Hair follicular keratinocyte (primary cell): ENCODE measurements around the gene MOG. TPM values are rescaled to one million over a fixed set of nuclear protein-coding genes. Genes with fewer than 3 reads are reported as not detected.

Experiments used
- total RNA-seq: library from RNA; depleted of rRNA; stranded (reverse); fragments of >200 nt; gene quantifications from 2 replicates; pipeline ENCODE4 v1.2.3, GENCODE V29; 2015

Gene MOG
- total RNA-seq, result not detected in 2 replicates

DNA sequence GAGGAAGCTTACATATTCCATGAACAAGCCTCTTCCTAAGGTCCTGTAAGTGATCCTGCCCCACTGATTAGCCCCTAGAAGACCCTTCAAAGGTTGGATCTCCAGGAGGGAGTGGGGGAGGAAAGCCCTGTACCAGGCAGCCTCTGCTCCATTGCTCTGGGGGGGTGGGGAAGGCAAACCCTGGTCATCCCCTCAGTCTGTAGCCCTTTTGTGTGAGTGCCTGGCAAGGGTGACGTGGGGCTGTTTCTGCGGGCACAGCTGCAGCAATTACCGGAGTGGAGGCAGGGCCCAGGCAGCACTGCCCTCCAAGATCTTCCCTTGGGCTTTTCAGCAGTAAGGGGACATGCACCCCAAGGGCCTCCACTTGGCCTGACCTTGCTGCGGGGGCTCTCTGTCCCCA is at the start of gene MOG:
TSS of gene MOG (plus strand) at position 295 of the 400 bp plus-strand sequence. CDS start 118 bp downstream, outside the sequence.

GRCh38 chr6:29632789-29633533 is 23.9 kb upstream of the MOG start, which contains the start of gene GABBR1:
TSS of gene GABBR1 (minus strand) at chr6:29633183. CDS start at chr6:29632385, 798 bp downstream.

DNA sequence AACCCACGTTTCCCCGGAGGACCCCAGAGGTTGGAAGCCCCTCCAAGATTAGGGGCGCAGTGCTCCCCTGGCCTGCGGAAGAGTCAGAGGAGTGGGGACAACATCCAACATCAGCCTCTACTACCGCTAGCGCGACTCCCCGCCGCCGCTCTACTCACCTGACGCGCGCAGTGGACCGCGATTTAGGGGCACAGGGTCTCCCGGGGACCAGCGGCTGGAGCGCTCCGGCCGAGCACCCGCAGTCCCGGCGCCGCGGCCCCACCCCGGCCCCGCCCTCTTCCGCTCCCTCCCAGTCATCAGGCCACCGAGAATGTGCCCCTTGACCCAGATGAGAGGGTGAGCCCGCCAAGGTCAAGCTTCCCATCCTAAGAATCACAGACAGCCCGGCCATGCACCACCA is 24.0 kb downstream of the MOG start, which contains the start of gene ZFP57:
TSS of gene ZFP57 (minus strand) at position 249 of the 400 bp plus-strand sequence. CDS start 4,149 bp downstream, outside the sequence.

Other genes with a start within 250 kb of the MOG start
- not detected in 2 replicates for gene OR12D1, start 242.2 kb upstream of the MOG start, total RNA-seq
- not detected in 2 replicates for gene OR10C1, start 217.8 kb upstream of the MOG start, total RNA-seq
- not detected in 2 replicates for gene OR11A1, start 200.0 kb upstream of the MOG start, total RNA-seq
- not detected in 2 replicates for gene OR2H1, start 199.9 kb upstream of the MOG start, total RNA-seq
- gene MAS1L, start 169.1 kb upstream of the MOG start, total RNA-seq, result not detected in 2 replicates
- gene UBD, start 97.4 kb upstream of the MOG start, total RNA-seq, result not detected in 2 replicates
- gene OR2H2, start 72.0 kb upstream of the MOG start, total RNA-seq, result not detected in 2 replicates
- gene GABBR1, start 23.9 kb upstream of the MOG start, total RNA-seq, result 3.1 and 7.7 TPM in 2 replicates
- gene ZFP57, start 24.1 kb downstream of the MOG start, total RNA-seq, result 12.7 and 14.2 TPM in 2 replicates
- 10.9 and 21.6 TPM in 2 replicates for gene HLA-F, start 66.3 kb downstream of the MOG start, total RNA-seq
- 0.23 TPM in 1 of 2 replicates, not detected in the other for gene HLA-G, start 170.7 kb downstream of the MOG start, total RNA-seq